Neural cell (in vitro differentiated cells): ENCODE results near the gene COG6. TPM values are rescaled to one million over a fixed set of nuclear protein-coding genes. Genes with fewer than 3 reads are reported as not detected.

Experiments
- H2AFZ ChIP-seq: fragments of 200-600, 300-800 bp; sonication (generic), shearing (Covaris generic); 2 replicates; pipeline ENCODE4 v1.6.0; 2014; ENCODE audit warnings: low read depth, mild to moderate bottlenecking, antibody characterized with exemption, low read length, moderate library complexity
- H3F3A ChIP-seq: fragments of 200-600 bp; shearing (Covaris generic); 2 replicates; pipeline ENCODE4 v1.6.1; 2016; ENCODE audit warnings: mild to moderate bottlenecking, moderate library complexity, mixed read lengths, antibody characterized with exemption, low read length; ENCODE audit not compliant: insufficient read depth, poor library complexity, severe bottlenecking
- H3K27ac ChIP-seq: fragments of 200-600, 300-800 bp; sonication (generic), shearing (Covaris generic); 2 replicates; pipeline ENCODE4 v1.5.1; 2014; ENCODE audit warnings: mild to moderate bottlenecking, low read length, moderate library complexity
- H3K27me3 ChIP-seq: fragments of 300-800, 200-600 bp; sonication (generic), shearing (Covaris generic); 2 replicates; pipeline ENCODE4 v1.6.0; 2014; ENCODE audit warnings: mild to moderate bottlenecking, low read depth, low read length, moderate library complexity; ENCODE audit not compliant: insufficient read depth
- H3K36me3 ChIP-seq: fragments of 300-800, 200-600 bp; sonication (generic), shearing (Covaris generic); 2 replicates; pipeline ENCODE4 v1.5.1; 2014; ENCODE audit warnings: mild to moderate bottlenecking, antibody characterized with exemption, low read length, moderate library complexity; ENCODE audit not compliant: insufficient read depth
- H3K4me2 ChIP-seq: fragments of 300-800, 200-600 bp; sonication (generic), shearing (Covaris generic); 2 replicates; pipeline ENCODE4 v1.6.0; 2014; ENCODE audit warnings: mild to moderate bottlenecking, low read length
- H3K4me3 ChIP-seq: fragments of 300-800, 200-600 bp; sonication (generic), shearing (Covaris generic); 2 replicates; pipeline ENCODE4 v1.5.1; 2014; ENCODE audit warnings: mild to moderate bottlenecking, low read length, moderate library complexity
- H3K79me2 ChIP-seq: fragments of 200-600 bp; shearing (Covaris generic); replicated peaks from 2 replicates; pipeline ENCODE4 v1.6.0; 2014; ENCODE audit warnings: mild to moderate bottlenecking, low read length, moderate library complexity; ENCODE audit not compliant: insufficient read depth
- H3K9ac ChIP-seq: fragments of 300-800, 200-600 bp; sonication (generic), shearing (Covaris generic); 2 replicates; pipeline ENCODE4 v1.6.1; 2016; ENCODE audit warnings: mild to moderate bottlenecking, low read length, mixed read lengths
- H3K9me2 ChIP-seq: fragments of 200-600 bp; shearing (Covaris generic); 2 replicates; pipeline ENCODE4 v1.6.1; 2016; ENCODE audit warnings: mild to moderate bottlenecking, low read length, mixed read lengths; ENCODE audit not compliant: insufficient read depth
- H3K9me3 ChIP-seq: fragments of 200-600, 300-800 bp; sonication (generic), shearing (Covaris generic); 2 replicates; pipeline ENCODE4 v1.6.1; 2016; ENCODE audit warnings: mild to moderate bottlenecking, mixed run types, low read length, moderate library complexity, mixed read lengths
- H4K20me1 ChIP-seq: fragments of 200-600 bp; shearing (Covaris generic); 2 replicates; pipeline ENCODE4 v1.6.1; 2016; ENCODE audit warnings: mild to moderate bottlenecking, mixed run types; ENCODE audit not compliant: insufficient read depth
- CTCF ChIP-seq: fragments of 450-650 bp; IDR thresholded peaks from 2 replicates; pipeline ENCODE4 v1.5.1; 2014; ENCODE audit warnings: antibody characterized with exemption, mild to moderate bottlenecking, moderate library complexity; ENCODE audit not compliant: poor library complexity, severe bottlenecking
- EP300 ChIP-seq: fragments of 450-650 bp; conservative IDR thresholded peaks from 2 replicates; pipeline ENCODE4 v1.6.1; 2014; ENCODE audit warnings: antibody characterized with exemption, mild to moderate bottlenecking, moderate library complexity; ENCODE audit not compliant: poor library complexity, severe bottlenecking
- EZH2 ChIP-seq: fragments of 200-600, 300-800 bp; shearing (Covaris generic), sonication (generic); IDR thresholded peaks from 2 replicates; pipeline ENCODE4 v1.6.1; 2014; ENCODE audit warnings: antibody characterized with exemption, low read length, borderline replicate concordance, mild to moderate bottlenecking; ENCODE audit not compliant: insufficient read depth, poor library complexity, severe bottlenecking
- MXI1 ChIP-seq: fragments of 450-650 bp; conservative IDR thresholded peaks from 2 replicates; pipeline ENCODE4 v1.6.1; 2014; ENCODE audit warnings: antibody characterized with exemption, mild to moderate bottlenecking; ENCODE audit not compliant: poor library complexity, severe bottlenecking
- POLR2AphosphoS5 ChIP-seq: IDR thresholded peaks from 2 replicates; pipeline ENCODE4 v1.6.1; 2012
- RAD21 ChIP-seq: fragments of 450-650 bp; conservative IDR thresholded peaks from 2 replicates; pipeline ENCODE4 v1.6.1; 2014; ENCODE audit warnings: antibody characterized with exemption, mild to moderate bottlenecking, moderate library complexity
- REST ChIP-seq: IDR thresholded peaks from 2 replicates; pipeline ENCODE4 v1.6.1; 2012; ENCODE audit warnings: borderline replicate concordance
- SMC3 ChIP-seq: fragments of 450-650 bp; conservative IDR thresholded peaks from 2 replicates; pipeline ENCODE4 v1.6.1; 2014; ENCODE audit warnings: antibody characterized with exemption, mild to moderate bottlenecking, moderate library complexity; ENCODE audit not compliant: poor library complexity
- TAF1 ChIP-seq: IDR thresholded peaks from 2 replicates; pipeline ENCODE4 v1.6.1; 2012; ENCODE audit warnings: low read depth
- polyA plus RNA-seq: library from polyadenylated mRNA; depleted of rRNA; stranded (reverse); fragments of >200 nt; gene quantifications from 2 replicates; pipeline ENCODE4 v1.2.3, GENCODE V29; 2014

The COG6 gene
- polyA plus RNA-seq, 1 donor from 2014 or later = 23.1 TPM

- no peak for TF ChIP-seq MXI1
- TF ChIP-seq POLR2AphosphoS5 = no peak
- no peak for TF ChIP-seq EP300
- TF ChIP-seq REST = no peak
- H3K9ac ChIP-seq = no peak overlapping the region
- H4K20me1 ChIP-seq = no peaks in the 10 kb centered on the region
- H3K79me2 ChIP-seq = no peaks in the 10 kb centered on the region
- H3K4me3 ChIP-seq = no peak overlapping the region
- H2AFZ ChIP-seq = no peak overlapping the region
- no peak overlapping the region for H3K4me2 ChIP-seq
- no peaks in the 10 kb centered on the region for H3K9me2 ChIP-seq
- H3F3A ChIP-seq = no peaks in the 10 kb centered on the region
- no peaks in the 10 kb centered on the region for H3K27me3 ChIP-seq
- no peaks in the 10 kb centered on the region for H3K36me3 ChIP-seq
- no peak overlapping the region for H3K27ac ChIP-seq
- no peaks in the 10 kb centered on the region for H3K9me3 ChIP-seq
Measured at GRCh38 chr13:39780711-39781110, 125.2 kb downstream of the COG6 start.

- Histone ChIP-seq H3K9me3 (no peaks in the 10 kb centered on the region), H3K36me3 (no peaks in the 10 kb centered on the region), H3K9me2 (no peaks in the 10 kb centered on the region), H3K4me3 (no peak overlapping the region), H3K4me2 (no peak overlapping the region), H2AFZ (no peak overlapping the region), H4K20me1 (no peaks in the 10 kb centered on the region), H3K27me3 (no peaks in the 10 kb centered on the region), H3F3A (no peaks in the 10 kb centered on the region), H3K27ac (no peak overlapping the region), H3K79me2 (no peaks in the 10 kb centered on the region), H3K9ac (no peak overlapping the region)
- TF ChIP-seq POLR2AphosphoS5 = no peak
- TF ChIP-seq RAD21 = no peak
- TF ChIP-seq REST = no peak
- no peak for TF ChIP-seq EZH2
- no peak for TF ChIP-seq MXI1
- TF ChIP-seq EP300 = no peak
- no peak for TF ChIP-seq SMC3
- TF ChIP-seq CTCF = no peak
- TF ChIP-seq TAF1 = no peak
Measured at GRCh38 chr13:39781381-39781780, 125.9 kb downstream of the COG6 start.
